ENCODE data around the gene SFTPA1. TPM values are rescaled to one million over a fixed set of nuclear protein-coding genes. Genes with fewer than 3 reads are reported as not detected.
A peak's percentile ranks its signal among the peaks of the same experiment; 100 is the strongest.
"Not testable (repeated sequence)": the region's sequence is repeated elsewhere in the genome, so short reads cannot be mapped to it uniquely, and the experiment has no call there.

SFTPA1 gene
- total and polyA plus RNA-seq, 8 donors: 0.75 to 525 (median 1.4) TPM; not detected in 3

DNA sequence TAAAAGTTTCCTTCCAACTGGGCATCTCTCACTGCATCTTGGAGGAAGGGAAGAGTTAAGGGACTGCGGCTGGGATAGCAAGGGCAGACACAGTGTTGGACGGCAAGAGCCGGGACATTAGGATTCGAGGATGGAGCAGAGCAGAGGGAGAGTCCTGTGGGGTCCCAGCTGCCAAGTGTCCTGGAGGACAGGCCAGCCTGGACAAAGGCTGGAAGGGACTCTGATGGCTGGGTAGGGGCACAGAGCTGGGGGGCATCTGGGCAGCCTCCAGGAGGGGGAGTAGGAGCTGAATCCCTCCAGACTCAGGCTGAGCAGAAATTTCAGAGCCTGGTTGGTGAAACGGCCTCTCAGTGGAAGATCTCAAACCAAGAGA, 19.2 kb downstream of the SFTPA1 start:
- TF ChIP-seq POLR2A (IDR thresholded peaks at IDR 0.05) (no peak), EP300 (IDR thresholded peaks at IDR 0.05) (no peak), POLR2AphosphoS5 (IDR thresholded peaks at IDR 0.05) (no peak), CTCF (IDR thresholded peaks at IDR 0.05) (no peak)
- H3K27me3 ChIP-seq: no peaks in the 10 kb centered on the region
- intact Hi-C loops (cut with DNase I; ENCODE audit: low total_unique reads): no loop called here
- no peak for DNase-seq
- H3K27ac ChIP-seq: no peak overlapping the region
- no peak overlapping the region for H3K4me3 ChIP-seq
- no peaks in the 10 kb centered on the region for H3K4me1 ChIP-seq
- 78 to 88% (median 79%) methylated on average over 5 of the region's 5 CpGs for WGBS, 5 donors
- H3K36me3 ChIP-seq: no peaks in the 10 kb centered on the region
- H3K9me3 ChIP-seq: peaks cover 0 to 17% (median 9%) of the 10 kb centered on the region in 4 donors

- 39 to 58% (median 52%) methylated on average over 2 of the region's 2 CpGs for WGBS, 5 donors
- H3K27ac ChIP-seq; intact Hi-C loops (cut with DNase I; ENCODE audit: low total_unique reads); H3K4me3 ChIP-seq; H3K9me3 ChIP-seq; DNase-seq; H3K27me3 ChIP-seq; H3K4me1 ChIP-seq; H3K36me3 ChIP-seq: not testable (repeated sequence)
- peak in 1 of 3 donors; percentile 8 for TF ChIP-seq POLR2AphosphoS5 (IDR thresholded peaks at IDR 0.05)
These were observed 26.0 kb downstream of the SFTPA1 start for GRCh38 chr10:79636654-79637199.

DNA sequence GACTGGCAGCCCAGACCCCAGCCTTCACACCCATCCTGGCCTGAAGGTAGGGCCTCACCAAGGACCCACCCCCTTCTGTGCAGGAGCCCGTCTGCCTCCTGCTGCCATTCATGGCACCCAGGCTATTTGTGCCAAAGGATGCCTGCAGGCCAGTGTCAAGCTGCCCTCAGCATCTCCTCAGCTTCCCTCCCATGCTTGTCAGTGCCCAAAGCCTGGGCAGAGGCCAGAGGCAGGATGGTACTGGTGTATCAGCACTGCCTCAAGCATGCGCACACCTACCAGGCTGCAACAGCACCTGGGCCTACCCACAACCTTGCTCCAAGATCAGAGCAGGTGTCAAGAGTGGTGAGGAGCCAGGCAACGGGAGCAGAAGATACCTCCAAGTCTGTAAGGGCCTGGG, 27.6 kb downstream of the SFTPA1 start:
- H3K4me1 ChIP-seq: no peaks in the 10 kb centered on the region
- intact Hi-C loops (cut with DNase I; ENCODE audit: low total_unique reads): no loop called here
- 89 to 100% (median 94%) methylated on average over 2 to 3 of the region's 3 CpGs for WGBS, 5 donors

DNA sequence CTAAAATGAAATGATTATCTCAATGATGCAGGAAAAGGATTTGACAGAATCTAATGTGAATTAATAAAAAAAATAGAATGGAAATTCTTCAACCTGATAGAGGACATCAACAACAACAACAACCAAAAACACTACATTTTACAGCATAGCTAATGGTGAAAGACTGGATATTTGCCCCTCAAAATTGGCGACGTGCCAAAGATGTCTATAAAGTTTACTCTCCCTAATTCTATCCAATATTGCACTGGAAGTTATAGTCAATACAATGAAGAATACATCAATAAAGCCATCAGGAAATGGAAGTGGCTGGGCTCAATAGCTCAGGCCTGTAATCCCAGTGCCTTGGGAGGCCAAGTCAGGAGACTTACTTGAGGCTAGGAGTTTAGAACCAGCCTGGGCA, 42.0 kb downstream of the SFTPA1 start:
- H3K27ac ChIP-seq; H3K36me3 ChIP-seq; DNase-seq; H3K9me3 ChIP-seq; intact Hi-C loops (cut with DNase I; ENCODE audit: low total_unique reads); H3K4me3 ChIP-seq; H3K4me1 ChIP-seq; H3K27me3 ChIP-seq: not testable (repeated sequence)
- 75 to 94% (median 85%) methylated on average over 2 of the region's 2 CpGs for whole genome bisulfite sequencing, 5 donors

More for the DNA sequence above, 27.6 kb downstream of the SFTPA1 start:
- no peak for DNase-seq
- no peak overlapping the region for H3K27ac ChIP-seq
- no peak for TF ChIP-seq EP300 (IDR thresholded peaks at IDR 0.05)
- TF ChIP-seq POLR2AphosphoS5 (IDR thresholded peaks at IDR 0.05): no peak
- no peak for TF ChIP-seq POLR2A (IDR thresholded peaks at IDR 0.05)
- H3K36me3 ChIP-seq: no peaks in the 10 kb centered on the region
- no peak overlapping the region for H3K4me3 ChIP-seq
- H3K9me3 ChIP-seq: no peaks in the 10 kb centered on the region
- H3K27me3 ChIP-seq: no peaks in the 10 kb centered on the region

DNA sequence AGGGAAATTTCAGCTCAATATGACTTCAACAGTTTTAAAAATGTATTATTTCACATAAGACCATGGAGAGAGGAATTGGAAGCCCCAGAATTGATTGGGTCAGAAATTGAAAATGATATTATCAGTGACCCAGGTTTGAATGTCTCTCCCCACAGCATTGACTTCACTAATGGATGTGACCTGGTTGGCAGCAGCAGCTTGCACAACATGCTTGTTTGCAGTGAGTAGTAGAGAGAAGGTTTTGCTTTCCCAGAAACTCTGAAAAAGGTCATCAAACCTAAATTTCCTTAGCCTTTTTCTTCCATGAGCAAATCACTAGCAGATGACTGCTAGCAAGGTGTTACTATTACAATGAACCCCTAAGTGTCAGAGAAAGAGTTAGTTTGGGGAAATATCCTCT, 52.5 kb downstream of the SFTPA1 start:
- H3K27me3 ChIP-seq; H3K4me1 ChIP-seq; DNase-seq; intact Hi-C loops (cut with DNase I; ENCODE audit: low total_unique reads); H3K4me3 ChIP-seq; H3K36me3 ChIP-seq; H3K27ac ChIP-seq; H3K9me3 ChIP-seq: not testable (repeated sequence)

GRCh38 chr10:79664686-79665085, 53.9 kb downstream of the SFTPA1 start:
- intact Hi-C loops (cut with DNase I; ENCODE audit: low total_unique reads); DNase-seq; H3K27me3 ChIP-seq; H3K36me3 ChIP-seq; H3K4me1 ChIP-seq; H3K27ac ChIP-seq; H3K9me3 ChIP-seq; H3K4me3 ChIP-seq: not testable (repeated sequence)
- WGBS, 5 donors: 47 to 94% (median 65%) methylated on average over 3 to 4 of the region's 4 CpGs

Other genes starting within 250 kb of the SFTPA1 start
- 10 to 100 TPM in 4 of 5 donors, 1 to 10 TPM in 1; 9.7 to 60.3 (median 28.0) TPM for gene ZCCHC24, start 165.3 kb upstream of the SFTPA1 start, total RNA-seq
- 10 to 100 TPM; 13.3 to 53.0 (median 45.3) TPM for gene ZCCHC24, start 165.3 kb upstream of the SFTPA1 start, polyA plus RNA-seq
- gene EIF5AL1, start 98.4 kb upstream of the SFTPA1 start, total RNA-seq: under 1 TPM in 2 of 5 donors, not detected in 3; 0.18 to 0.29 TPM
- gene EIF5AL1, start 98.4 kb upstream of the SFTPA1 start, polyA plus RNA-seq: under 1 TPM; 0.46 to 0.75 (median 0.68) TPM
- gene SFTPA2, start 50.5 kb upstream of the SFTPA1 start, total RNA-seq: 100 to 1,000 TPM in 1 of 5 donors, 1 to 10 TPM in 1, under 1 TPM in 1, not detected in 2; 0.87 to 594 (median 3.5) TPM
- 1 to 10 TPM in 1 of 3 donors, under 1 TPM in 2; 0.31 to 7.0 (median 0.90) TPM for gene SFTPA2, start 50.5 kb upstream of the SFTPA1 start, polyA plus RNA-seq
- gene NUTM2B, start 92.3 kb downstream of the SFTPA1 start, total RNA-seq: under 1 TPM in 1 of 5 donors, not detected in 4; 0.18 TPM
- gene NUTM2B, start 92.3 kb downstream of the SFTPA1 start, polyA plus RNA-seq: 1 to 10 TPM in 1 of 3 donors, under 1 TPM in 1, not detected in 1; 0.61 to 3.1 TPM
- under 1 TPM in 1 of 5 donors, not detected in 4; 0.43 TPM for gene NUTM2E, start 215.8 kb downstream of the SFTPA1 start, total RNA-seq
- gene NUTM2E, start 215.8 kb downstream of the SFTPA1 start, polyA plus RNA-seq: under 1 TPM in 1 of 3 donors, not detected in 2; 0.40 TPM

All from stomach (tissue), 9 donors.